GM18870 (cell line): ENCODE data around the gene BOK.
"Not testable (repeated sequence)": the region's sequence is repeated elsewhere in the genome, so short reads cannot be mapped to it uniquely, and the experiment has no call there.

Experiments used
- ATAC-seq: cut with Tn5 transposase; IDR thresholded peaks from one replicate; pipeline ENCODE4 v1.9.1; 2021; ENCODE audit warnings: moderate library complexity; ENCODE audit not compliant: unreplicated experiment

The BOK gene

DNA sequence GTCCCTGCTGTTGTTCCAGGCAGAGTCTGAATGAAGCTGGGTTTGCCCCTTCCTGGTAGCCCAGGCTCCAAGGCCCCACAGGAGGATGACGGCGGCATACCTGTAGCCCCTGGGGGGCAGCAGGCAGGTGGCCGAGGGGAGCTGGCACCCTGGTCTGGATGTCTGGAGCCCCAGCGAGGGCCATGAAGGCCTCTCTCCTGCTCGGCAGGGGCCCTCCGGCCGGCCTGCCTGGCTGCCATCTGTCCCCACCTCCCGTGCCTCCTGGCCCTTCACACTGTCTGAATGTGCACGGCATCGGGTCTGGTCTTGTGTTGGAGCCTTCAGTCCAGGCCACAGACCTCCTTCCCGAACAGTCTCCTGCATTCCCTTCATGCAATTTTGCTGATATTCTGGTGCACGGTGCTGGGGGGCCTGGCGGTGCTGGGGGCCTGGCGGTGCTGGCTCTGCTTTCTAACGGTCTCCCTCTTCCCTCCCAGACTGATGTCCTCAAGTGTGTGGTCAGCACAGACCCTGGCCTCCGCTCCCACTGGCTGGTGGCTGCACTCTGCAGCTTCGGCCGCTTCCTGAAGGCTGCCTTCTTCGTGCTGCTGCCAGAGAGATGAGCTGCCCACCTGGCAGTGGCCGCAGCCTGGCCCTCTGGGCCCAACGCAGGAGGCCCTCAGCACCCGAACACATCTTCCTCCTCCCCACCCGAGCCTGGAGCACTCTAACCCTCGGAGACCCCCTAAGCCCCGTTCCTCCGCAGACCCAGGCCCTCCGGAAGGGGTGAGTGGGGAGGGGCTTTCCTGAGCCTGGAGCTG lies 13.5 kb downstream of the BOK start:
- ATAC-seq = no peak

DNA sequence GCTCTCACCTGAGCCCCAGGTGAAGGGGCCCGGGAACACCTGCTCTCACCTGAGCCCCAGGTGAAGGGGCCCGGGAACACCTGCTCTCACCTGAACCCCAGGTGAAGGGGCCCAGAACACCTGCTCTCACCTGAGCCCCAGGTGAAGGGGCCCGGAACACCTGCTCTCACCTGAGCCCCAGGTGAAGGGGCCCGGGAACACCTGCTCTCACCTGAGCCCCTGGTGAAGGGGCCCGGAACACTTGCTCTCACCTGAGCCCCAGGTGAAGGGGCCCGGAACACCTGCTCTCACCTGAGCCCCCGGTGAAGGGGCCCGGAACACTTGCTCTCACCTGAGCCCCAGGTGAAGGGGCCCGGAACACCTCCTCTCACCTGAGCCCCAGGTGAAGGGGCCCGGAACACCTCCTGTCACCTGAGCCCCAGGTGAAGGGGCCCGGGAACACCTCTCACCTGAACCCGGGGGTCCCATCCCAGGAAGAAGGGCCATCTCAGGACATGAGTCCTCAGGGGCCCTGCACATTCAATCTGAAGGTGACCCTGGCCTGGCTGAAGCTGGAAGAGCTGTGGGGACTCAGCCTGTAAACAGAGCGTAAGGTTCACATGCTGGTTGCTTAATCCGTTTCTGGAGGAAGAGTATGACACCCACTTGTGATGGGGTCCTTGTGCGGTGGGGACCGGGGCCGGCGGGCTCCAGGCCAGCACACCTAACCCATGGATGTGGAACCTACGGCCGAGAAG lies 14.5 kb downstream of the BOK start:
- ATAC-seq = not testable (repeated sequence)

DNA sequence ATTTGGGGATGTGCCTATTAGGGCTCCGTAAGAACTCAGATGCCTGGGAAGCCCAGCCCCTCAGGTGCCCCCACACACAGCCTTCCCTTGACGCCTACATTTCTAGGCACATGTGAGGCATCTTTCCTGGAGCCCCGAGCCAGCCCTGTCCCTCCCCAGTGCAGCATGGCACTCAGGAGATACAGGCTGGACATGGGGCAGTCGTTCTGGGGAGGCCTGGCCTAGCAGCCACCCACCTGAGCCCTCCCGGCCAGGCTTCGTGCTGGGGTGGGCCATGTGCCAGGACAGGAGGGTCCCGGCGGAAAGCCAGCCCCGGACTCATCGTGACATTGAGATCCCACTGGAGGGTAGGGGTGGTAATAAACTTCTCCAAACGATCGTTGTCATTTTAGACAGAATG lies 15.2 kb downstream of the BOK start:
- no peak for ATAC-seq

DNA sequence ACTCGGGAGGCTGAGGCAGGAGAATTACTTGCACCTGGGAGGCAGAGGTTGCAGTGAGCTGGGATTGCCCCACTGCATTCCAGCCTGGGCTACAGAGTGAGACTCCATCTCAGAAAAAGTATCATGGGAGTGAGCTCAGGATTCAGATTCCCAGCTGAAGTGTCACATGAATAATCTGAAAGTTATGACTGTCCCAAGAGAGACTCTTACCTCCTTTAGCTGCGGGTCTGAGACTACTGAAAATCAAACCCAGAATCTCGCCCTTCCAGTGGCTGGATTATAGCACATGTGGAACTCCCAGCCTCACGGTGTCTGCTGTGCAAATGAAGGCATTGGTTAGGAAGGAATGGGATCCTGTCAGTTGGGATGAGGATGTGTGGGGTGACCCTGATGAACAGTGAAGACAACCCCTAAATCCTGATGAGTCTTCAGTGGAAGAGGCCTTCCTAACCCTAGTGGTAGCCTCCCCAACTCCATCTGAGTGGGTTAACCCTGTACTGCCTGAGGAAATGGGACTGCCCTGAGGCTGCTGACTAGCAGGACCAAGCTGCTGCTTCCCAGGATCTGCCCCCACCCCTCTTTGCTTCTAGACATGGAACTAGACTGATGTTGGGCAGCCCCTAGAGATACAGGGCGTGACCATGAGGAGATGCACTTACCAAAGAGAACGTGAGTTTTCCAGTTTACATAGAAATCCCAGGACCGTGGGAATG lies 16.5 kb downstream of the BOK start:
- no peak for ATAC-seq

DNA sequence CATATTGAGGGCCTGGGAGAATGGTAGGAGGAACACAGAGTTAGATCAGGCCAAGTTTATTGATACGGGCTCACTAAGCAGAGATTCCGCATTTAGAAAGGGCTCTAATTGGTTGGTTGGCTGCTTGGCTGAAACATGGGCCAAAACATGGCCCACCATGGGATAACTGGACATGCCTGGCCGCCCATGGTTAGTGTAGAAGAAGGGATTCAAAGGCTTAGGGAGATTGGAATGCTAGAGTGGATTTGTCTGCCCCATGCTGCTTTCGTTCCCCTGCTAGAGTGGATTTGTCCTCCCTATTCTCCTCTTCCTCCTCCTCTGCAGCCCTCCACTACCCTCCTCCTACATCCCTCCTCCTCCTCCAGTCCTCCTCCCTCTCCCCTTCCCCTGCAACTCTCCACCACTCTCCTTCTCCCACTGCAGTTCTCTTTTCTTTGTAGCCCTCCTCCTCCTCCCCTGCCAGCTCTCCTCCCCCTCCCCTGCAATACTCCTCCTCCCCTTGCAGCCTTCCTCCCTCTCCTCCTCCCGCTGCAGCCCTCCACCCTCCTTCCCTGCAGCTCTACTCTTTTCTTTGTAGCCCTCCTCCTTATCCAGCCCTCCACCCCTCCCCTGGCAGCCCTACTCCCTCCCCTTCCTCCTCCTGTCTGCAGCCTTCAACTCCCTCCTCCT lies 17.2 kb downstream of the BOK start:
- no peak for ATAC-seq

GRCh38 chr2:241576293-241576654 lies 17.7 kb downstream of the BOK start:
- ATAC-seq = no peak

DNA sequence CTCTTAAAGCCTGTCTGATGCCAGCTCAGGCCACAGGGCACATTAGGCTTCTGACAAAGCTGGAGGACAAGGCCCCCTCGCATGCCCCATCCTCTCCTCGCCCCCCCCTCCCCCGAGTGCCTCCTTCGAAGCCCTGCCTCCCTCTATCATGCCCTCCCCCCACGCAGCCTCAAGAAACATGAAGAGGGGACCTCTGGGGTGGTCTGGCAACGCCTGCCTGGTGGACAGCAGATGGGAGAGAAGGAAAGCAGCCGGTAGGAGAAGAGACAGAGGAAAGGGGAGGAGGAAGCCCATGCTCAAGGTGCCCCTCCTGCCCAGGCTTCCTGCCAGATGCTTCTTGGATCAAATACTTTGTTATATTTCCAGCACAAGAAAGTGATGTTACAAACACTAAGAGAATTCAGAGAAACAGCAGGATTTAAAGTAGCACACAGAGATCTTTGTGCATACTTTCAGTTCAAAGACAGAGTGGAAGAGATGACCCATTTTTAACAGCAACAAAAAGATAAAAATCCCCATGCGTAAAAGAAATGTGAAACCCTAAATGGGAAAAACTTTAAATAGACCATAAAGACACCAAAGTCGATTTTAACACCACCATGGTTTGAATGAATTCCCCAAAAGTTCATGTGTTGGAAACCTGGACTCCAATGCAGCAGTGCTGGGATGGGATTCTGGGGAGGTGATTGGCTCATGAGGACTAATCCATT lies 19.0 kb downstream of the BOK start:
- ATAC-seq = no peak

- no peak for ATAC-seq
These were observed 20.7 kb downstream of the BOK start for GRCh38 chr2:241579281-241579680.

GRCh38 chr2:241582328-241582727 lies 23.8 kb downstream of the BOK start:
- no peak for ATAC-seq

- no peak for ATAC-seq
These were observed 24.3 kb downstream of the BOK start for GRCh38 chr2:241582806-241583205.

- ATAC-seq = no peak
These were observed 25.9 kb downstream of the BOK start for GRCh38 chr2:241584436-241584835.

DNA sequence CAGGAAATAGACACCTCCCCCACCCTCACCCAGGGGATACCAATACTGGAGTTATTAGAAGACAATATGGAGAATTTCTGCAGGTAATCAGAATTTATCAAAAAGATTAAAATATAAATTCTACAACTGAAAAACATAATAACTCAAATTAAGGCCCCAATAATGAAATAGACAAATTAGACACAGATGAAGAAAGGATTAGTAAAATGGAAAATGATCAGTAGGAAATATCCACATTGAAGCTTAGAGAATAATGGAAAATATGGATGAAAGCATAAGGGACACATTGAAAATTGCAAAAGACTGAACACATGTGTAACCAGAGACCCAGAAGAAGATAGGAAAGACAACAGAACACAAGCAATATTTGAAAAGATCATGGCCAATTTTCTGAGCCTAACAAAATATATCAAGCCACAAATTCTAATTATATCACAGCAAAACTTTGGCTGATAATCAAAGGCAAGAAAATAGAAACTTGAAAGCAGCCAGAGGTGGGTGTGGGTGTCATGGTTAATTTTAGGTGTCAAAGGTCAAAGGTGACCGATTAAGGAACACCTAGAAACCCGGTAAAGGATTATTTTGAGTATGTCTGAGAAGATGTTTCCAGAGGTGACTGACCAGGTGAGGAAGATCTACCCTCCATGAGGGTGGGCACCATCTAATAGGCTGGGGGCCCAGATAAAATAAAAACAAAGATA lies 28.2 kb downstream of the BOK start:
- no peak for ATAC-seq

- ATAC-seq = not testable (repeated sequence)
These were observed 31.3 kb downstream of the BOK start for GRCh38 chr2:241589863-241590262.

- ATAC-seq = not testable (repeated sequence)
These were observed 32.2 kb downstream of the BOK start for GRCh38 chr2:241590496-241591455.

DNA sequence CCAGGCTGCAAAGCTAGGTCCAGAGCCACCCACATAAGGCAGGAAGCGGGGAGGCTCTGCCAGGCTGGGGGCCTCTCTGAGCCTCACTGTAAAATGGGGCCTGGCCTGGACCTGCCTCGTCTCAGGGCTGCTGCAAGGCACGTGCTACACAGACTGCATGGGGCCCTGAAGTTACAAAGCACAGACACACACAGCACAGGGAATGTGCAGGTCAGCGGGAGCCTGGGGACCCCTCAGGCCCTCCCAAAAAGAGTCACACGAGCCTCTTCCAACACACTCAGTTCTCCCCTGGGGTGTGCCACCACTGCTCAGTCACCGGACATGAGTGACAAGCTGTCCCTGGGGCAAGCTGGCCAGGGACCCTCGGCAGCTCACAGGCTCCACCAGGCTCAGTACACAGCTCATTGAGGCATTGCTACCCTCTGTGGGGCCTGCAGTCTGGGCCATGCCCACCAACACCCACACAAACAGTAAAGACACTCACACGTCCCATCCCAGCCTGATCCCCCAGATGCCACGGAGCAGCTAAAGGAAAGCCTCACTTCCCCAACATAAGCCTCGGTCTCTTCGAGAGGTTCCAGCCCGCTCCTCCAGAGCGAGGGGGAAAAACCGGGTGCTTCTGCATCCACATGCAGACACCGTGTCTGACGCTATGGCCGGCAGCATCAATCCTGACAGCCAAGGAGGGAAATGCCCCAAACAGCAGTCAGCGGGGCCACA lies 33.7 kb downstream of the BOK start:
- no peak for ATAC-seq

DNA sequence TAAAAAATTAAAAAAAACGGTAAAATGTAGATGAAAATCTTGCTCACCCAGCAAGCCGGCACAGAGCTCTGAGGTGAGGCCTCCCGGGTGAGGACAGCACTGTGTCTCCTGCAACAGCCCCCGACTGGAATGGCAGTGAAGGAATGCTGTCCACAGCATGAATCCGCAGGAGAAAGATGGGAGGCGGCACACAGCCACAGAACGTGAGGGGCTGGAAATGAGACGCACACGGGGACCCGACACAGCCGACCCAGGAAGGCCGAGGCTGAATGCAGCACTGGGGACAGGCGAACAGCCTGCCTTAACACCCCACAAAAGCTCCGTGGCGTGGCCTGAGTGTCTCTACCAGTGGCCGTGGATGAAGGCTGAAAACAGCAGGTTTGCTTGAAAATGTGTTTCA lies 34.7 kb downstream of the BOK start:
- no peak for ATAC-seq

DNA sequence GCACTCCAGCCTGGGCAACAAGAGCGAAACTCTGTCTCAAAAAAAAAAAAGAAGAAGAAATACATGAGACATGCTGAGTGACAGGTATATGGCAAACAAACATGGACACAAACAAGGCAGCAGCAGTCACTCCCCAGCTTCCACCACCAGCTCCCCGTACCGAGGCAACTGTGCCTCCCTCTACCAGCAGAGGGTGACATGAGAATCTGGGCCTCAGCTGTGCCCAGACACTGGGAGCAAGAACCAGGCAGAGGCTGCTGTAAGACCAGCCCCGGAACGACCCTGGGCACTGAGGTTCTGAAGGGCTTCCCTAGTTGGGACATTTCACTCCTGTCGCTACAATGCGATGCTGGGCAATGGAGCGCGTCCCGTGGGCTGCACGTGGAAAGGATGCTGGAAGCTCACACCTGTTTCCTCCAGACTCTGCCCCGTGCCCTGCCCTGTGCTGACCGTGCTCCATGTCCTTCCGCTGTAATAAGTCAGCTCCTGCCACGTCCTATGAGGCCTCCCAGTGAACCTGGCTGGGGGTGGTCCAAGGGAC lies 37.1 kb downstream of the BOK start:
- ATAC-seq = no peak

- ATAC-seq = no peak
These were observed 39.0 kb downstream of the BOK start for GRCh38 chr2:241597561-241597960.
